SKM-1 (cell line): ENCODE measurements around the gene GPC5.

Source experiments
- DNase-seq: peaks from one replicate; lab custom pipeline; 2025; ENCODE audit not compliant: unreplicated experiment; lab: John Stamatoyannopoulos, UW

The GPC5 gene

GRCh38 chr13:91586609-91587008, 188.2 kb downstream of the GPC5 start:
- no peak for DNase-seq

- DNase-seq: no peak
Observed at GRCh38 chr13:91588541-91588940, 190.1 kb downstream of the GPC5 start.

DNA sequence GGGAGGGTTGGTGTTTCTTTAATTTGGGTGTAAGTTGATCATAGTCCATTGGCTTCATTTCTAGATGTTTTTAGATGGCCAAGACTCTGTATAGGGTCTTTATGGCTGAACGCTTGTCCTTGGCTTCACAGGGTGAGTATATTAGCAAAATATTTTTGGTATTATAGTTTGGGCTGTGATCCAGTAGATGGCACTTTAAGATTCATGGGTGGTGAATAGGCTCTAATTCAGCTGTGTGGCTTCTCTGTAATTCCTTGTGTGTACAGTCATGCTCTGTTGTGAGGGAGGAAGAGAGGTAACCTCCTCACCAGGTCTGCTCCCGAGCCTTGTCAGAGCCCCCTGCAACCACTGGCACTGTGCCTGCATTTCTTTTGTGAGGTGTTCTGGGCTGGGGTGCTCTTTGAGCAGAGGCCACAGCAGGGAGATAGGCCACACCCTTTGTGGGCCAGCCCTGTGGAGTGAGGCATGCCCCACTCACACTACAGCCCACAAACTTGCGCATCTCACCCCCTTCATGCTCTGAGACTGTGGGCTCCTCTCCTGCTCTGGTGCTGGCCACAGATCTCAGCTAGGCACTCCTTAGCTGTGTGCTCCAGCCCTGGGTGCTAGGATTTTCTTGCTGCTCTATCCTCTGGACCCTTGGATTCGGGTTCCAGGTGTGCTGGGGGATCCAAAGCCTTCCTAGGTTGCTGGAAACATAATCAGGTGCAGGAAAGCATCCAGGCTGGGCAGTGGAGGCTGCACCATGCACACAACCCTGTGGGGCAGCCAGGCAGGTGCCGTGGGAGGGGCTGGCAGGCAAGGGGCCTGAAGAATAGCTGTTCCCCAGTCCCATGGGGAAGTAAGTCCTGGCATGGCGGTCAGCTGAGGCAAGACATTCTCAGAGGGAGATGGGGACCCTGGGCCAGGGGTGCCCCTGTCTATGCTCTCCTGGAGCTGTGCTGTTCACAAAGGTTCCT, 193.9 kb downstream of the GPC5 start:
- DNase-seq: no peak

DNA sequence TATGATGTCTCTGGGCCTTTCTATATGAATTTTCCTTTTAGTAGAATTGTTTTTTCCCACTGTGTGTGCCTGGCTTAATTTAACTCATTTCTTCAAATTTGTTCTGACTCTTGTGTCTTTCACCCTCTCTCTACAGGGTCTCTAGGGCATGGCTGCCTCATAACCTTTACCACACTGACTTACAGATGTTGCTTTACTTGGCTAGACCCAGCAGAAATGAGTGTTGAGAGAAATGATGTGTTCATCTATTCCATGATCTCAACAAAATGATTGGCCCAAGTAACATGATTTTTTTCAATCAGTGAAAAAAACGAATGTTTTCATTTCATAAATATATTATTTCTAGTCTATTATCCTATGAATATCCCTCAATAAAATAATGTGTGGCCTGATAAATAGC, 195.0 kb downstream of the GPC5 start:
- DNase-seq: no peak

- no peak for DNase-seq
Observed at GRCh38 chr13:91594061-91594460, 195.6 kb downstream of the GPC5 start.

GRCh38 chr13:91595677-91596076, 197.3 kb downstream of the GPC5 start:
- DNase-seq: no peak

- DNase-seq: no peak
Observed at GRCh38 chr13:91596842-91597241, 198.4 kb downstream of the GPC5 start.

DNA sequence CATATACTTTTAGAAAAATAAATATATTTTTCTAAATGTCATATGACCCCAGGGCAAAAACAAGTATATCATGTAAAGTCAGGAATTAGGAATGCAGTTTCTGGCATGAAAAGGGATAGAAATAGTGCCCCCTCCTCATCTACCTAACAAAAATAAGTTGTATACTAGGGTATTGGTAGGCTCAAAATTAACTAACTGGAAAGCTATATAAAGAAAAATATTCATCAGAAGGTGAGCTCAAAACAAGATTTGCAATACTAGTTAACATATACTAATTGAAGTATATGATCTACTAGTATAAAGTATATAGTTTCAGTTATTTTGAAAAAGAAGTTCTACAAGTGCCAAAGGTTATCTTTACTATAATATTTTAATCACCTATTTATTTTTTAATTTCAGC, 200.2 kb downstream of the GPC5 start:
- DNase-seq: no peak

GRCh38 chr13:91601273-91601672, 202.9 kb downstream of the GPC5 start:
- DNase-seq: no peak

DNA sequence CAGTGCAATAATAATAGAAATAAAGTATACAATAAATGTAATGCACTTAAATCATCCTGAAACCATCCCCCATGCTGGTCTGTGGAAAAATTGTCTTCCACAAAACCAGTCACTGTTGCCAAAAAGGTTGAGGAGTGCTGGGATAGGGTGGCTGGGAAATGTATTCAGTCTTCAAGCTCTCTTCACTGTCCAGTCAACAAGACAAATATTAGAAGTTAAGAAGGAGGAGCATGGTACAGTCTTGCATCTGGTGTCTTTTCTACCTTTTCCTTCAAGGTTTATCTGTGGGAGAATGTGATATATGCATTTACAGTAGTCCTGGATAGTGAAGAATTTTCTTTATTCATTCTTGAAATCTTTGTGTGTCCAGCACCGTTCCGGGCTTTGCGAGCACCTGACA, 203.4 kb downstream of the GPC5 start:
- DNase-seq: no peak

DNA sequence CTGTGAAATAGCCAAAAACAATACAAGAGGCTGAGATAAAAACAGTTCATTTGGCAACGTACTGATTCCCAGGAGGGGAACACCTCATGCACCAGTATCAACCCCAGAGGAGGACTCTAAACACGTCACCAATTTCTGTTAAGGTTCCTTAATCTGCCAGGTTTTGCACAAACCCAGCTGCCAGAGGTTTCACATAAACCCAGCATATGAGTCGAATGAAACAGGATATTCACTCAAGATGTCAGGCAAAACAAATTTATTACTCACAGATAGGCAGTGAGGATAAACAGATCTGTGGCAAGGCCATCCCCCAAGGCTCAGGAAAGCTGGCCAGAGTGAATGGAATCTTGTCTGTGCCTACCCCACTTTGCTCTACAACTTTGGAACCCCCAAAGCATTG, 210.9 kb downstream of the GPC5 start:
- no peak for DNase-seq

- no peak for DNase-seq
Observed at GRCh38 chr13:91618315-91618714, 219.9 kb downstream of the GPC5 start.

DNA sequence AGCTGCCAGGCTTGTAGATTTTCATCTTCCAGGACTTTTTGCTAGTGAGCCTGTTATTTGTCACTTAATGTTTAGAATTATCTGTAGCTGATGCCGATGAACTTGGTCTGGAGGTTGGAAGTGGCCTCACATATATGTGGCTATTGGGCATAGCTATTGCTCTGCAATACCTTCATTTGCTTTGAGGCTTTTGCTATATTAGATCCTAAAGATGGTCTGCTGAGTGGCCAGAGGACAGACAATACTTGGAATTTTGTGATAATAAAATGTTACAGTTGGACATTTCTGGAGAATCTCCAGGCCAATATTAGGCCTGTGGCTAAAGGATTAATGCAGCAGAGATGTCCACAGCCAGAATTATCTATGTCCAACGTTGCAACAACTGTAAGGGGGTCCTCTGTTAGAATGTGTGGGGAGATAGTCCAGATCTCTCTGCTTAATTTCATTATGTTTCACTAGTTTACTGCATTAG, 222.3 kb downstream of the GPC5 start:
- no peak for DNase-seq

DNA sequence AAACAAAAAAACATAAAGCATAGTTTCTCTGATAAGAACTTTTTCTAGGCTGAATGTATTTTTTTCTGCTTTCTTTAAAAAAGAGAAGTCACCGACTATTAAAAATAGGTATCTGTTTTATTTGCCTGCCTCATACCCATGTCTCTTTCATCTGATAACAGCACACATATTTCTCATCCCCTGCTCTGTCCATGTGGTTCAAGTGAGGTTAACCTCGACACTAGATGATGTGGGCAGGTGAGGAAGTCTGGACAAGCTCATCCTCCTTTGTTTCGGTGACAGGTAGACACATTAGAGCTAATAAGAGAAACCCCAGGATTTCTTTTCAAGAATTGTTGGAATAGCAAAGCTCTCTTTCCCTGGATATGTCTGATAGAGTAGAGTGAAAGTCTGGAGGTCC, 222.7 kb downstream of the GPC5 start:
- no peak for DNase-seq

GRCh38 chr13:91621963-91622362, 223.5 kb downstream of the GPC5 start:
- DNase-seq: no peak

- no peak for DNase-seq
Observed at GRCh38 chr13:91622778-91623550, 224.5 kb downstream of the GPC5 start.

DNA sequence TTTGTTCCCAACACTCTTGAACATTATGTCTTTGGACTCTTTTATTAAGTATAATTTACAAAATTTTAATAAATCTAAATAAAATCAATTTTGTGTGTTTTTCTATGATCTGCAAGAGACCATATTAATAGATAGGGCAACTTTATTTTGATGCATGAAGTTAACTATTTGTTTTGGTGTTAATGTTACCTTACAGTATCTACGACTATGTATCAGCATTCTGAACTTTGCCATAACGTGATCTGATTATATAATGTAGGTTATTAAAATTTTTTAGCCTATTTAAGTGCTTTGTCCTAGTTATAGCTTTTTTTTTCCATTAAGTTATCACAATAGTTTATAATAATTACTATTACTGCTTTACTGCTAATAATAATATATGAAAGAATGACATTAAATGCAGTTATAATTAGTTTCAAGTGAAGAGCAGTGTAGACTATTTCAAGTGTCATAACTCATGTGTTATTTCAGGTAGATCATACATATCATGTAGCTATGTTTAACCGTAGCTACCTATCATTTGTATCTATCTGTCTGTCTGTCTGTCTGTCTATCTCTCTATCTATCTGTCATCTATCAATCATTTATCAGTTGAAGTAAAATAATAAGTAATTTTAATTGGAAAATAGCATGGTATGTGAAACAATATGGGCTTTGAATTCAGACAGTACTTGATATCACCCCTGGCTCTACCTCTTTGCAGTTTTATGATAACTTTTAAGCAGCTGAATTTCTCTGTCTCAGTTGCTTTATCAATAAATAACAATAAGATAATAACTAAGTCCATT, 229.7 kb downstream of the GPC5 start:
- DNase-seq: no peak

DNA sequence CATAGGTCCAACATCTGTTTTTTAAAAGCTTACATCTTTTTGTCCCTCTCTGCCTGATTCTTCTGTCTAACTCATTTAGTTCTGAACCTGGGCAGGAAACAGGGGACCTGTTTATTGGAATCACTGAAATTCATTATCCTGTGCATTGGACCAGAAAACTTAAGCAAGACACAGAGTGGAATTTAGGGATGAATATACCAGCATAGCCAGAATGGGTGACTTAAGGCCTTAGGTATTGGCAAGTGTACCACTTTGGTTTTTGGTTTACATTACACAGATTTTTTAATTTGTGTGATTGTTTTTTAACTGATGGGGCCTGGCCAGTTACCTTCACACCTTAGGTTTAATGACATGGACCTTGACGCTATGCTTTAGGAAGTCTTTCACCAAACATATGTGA, 232.5 kb downstream of the GPC5 start:
- DNase-seq: no peak

GRCh38 chr13:91632086-91632485, 233.7 kb downstream of the GPC5 start:
- DNase-seq: no peak

DNA sequence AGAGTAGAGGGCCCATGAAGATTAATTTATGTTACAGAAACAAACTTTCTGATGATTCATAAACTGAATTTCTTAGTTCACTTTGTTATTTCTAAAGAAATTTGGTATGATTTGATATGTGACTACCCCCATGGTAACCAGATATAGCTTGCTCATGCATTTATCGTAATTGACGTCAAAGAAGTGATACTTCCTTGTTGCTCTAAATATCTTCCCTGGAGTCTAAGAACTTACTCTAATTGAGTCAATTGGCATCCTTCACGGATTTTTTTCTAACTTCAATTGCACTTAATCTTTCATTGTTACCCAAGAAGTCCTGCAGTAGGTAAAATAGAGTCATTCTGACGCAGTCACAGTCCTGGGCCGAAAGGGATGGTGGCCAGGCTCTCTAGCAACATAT, 240.9 kb downstream of the GPC5 start:
- no peak for DNase-seq

DNA sequence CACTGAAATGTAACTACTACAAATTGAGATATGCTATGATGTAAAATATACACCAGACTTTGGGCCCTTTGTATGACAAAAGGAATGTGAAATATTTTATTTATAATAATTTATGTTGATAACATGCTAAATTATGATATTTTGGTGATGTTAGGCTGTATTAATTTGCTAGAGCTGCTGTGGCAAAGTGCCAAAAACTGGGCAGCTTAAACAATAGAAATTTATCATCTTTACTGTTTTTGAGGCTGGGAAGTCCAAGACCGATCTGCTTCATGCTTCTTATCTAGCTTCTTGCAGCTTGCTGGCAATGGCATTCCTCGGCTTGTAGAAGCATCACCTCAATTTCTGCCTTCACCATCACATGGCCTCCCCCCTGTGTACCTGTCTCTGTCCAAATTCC, 245.0 kb downstream of the GPC5 start:
- DNase-seq: no peak
